GM12878 (cell line): ENCODE measurements around the gene ATP5F1D. TPM values are rescaled to one million over a fixed set of nuclear protein-coding genes. Genes with fewer than 3 reads are reported as not detected.

Experiments
- ATAC-seq: fragments of 200-7000 bp; cut with Tn5 transposase; 3 replicates; pipeline ENCODE4 v1.9.1; 2020; ENCODE audit warnings: mild to moderate bottlenecking, moderate library complexity
- BruUV-seq: library from RNA; stranded (reverse); fragments of 400-500 nt; replicated peaks from 2 replicates; lab custom pipeline; 2021; lab: Mats Ljungman, UMichigan
- CTCF ChIA-PET: fragments of 300-600 bp; sonication (Branson Sonifier 250); formaldehyde crosslinking; extraction: SDS; loops from one replicate; lab custom pipeline; 2021; ENCODE audit warnings: inconsistent platforms; lab: Yijun Ruan, JAX
- POLR2A ChIA-PET: fragments of 350-600 bp; formaldehyde crosslinking; extraction: SDS; loops from one replicate; lab custom pipeline; 2021; ENCODE audit warnings: inconsistent platforms; lab: Charles Lee
- RAD21 ChIA-PET: fragments of 300-600 bp; sonication (Branson Sonifier 250); formaldehyde crosslinking; loops from one replicate; lab custom pipeline; 2023; ENCODE audit warnings: antibody characterized with exemption; ENCODE audit not compliant: unreplicated experiment; lab: Charles Lee
- SMC1A ChIA-PET: fragments of 300-600 bp; sonication (Branson Sonifier 250); formaldehyde crosslinking; loops from one replicate; lab custom pipeline; 2023; ENCODE audit not compliant: unreplicated experiment, uncharacterized antibody; lab: Charles Lee
- DNase-seq: peaks from one replicate; pipeline ENCODE4 v3.0.0-alpha.2; 2011; ENCODE audit warnings: low read depth, low spot score
- FAIRE-seq: peaks from 3 replicates; lab custom pipeline; 2011; peaks lifted over from hg19 to GRCh38; lab: Jason Lieb, UNC
- H2AFZ ChIP-seq: 2 replicates; pipeline ENCODE4 v1.6.0; 2011; ENCODE audit warnings: low read depth, low read length, control low read depth; ENCODE audit not compliant: control insufficient read depth
- H3K27ac ChIP-seq: 2 replicates; pipeline ENCODE4 v1.5.1; 2011; ENCODE audit warnings: control low read depth; ENCODE audit not compliant: control insufficient read depth, insufficient read depth
- H3K27me3 ChIP-seq, 2 experiments: replicated peaks in 1 of 2; 2 replicates each; pipeline versions ENCODE4 v1.6.0 to v1.6.1; 2011; ENCODE audit warnings: low read length in 1 of 2; ENCODE audit not compliant: control insufficient read depth in 2 of 2, insufficient read depth in 2 of 2
- H3K36me3 ChIP-seq, 2 experiments: 2 replicates each; pipeline ENCODE4 v1.5.1; 2011; ENCODE audit warnings: low read length in 1 of 2; ENCODE audit not compliant: control insufficient read depth in 2 of 2, insufficient read depth in 2 of 2
- H3K4me1 ChIP-seq: 2 replicates; pipeline ENCODE4 v1.6.1; 2011; ENCODE audit warnings: mild to moderate bottlenecking, low read length, moderate library complexity, mixed read lengths; ENCODE audit not compliant: control insufficient read depth, insufficient read depth
- H3K4me2 ChIP-seq: 2 replicates; pipeline ENCODE4 v1.6.0; 2011; ENCODE audit warnings: control low read depth; ENCODE audit not compliant: control insufficient read depth, insufficient read depth
- H3K4me3 ChIP-seq: fragments of 200-600 bp; sonication (generic); 2 replicates; pipeline ENCODE4 v1.5.1; 2016
- H3K79me2 ChIP-seq: 2 replicates; pipeline ENCODE4 v1.6.0; 2011; ENCODE audit warnings: low read length; ENCODE audit not compliant: control insufficient read depth, insufficient read depth
- H3K9ac ChIP-seq: 2 replicates; pipeline ENCODE4 v1.8.0; 2011; ENCODE audit warnings: low read length, control low read depth, mixed read lengths; ENCODE audit not compliant: control insufficient read depth, insufficient read depth
- H3K9me3 ChIP-seq: replicated peaks from 3 replicates; pipeline ENCODE4 v1.5.1; 2011; ENCODE audit warnings: mild to moderate bottlenecking, low read length; ENCODE audit not compliant: control insufficient read depth, insufficient read depth
- H4K20me1 ChIP-seq: 2 replicates; pipeline ENCODE4 v1.6.0; 2011; ENCODE audit not compliant: control insufficient read depth, insufficient read depth
- FOXK2 ChIP-seq: fragments of 450-650 bp; IDR thresholded peaks from 2 replicates; pipeline ENCODE4 v1.6.1; 2017; ENCODE audit warnings: mild to moderate bottlenecking, moderate library complexity
- FOXM1 ChIP-seq: IDR thresholded peaks from 2 replicates; pipeline ENCODE4 v1.6.1; 2012; ENCODE audit warnings: low read depth, mild to moderate bottlenecking, inconsistent platforms, low read length, moderate library complexity
- HSF1 ChIP-seq: fragments of 150-350 bp; IDR thresholded peaks from 2 replicates; pipeline ENCODE4 v1.6.1; 2014; ENCODE audit warnings: mild to moderate bottlenecking, low read depth, low read length
- MTA3 ChIP-seq: IDR thresholded peaks from 2 replicates; pipeline ENCODE4 v1.6.1; 2012; ENCODE audit warnings: low read length, inconsistent platforms, borderline replicate concordance
- NFYA ChIP-seq: IDR thresholded peaks from 2 replicates; pipeline ENCODE4 v1.6.1; 2011; ENCODE audit warnings: low read depth, mild to moderate bottlenecking, low read length, improper control_type of control experiment, borderline replicate concordance
- NR2C1 ChIP-seq: fragments of 450-650 bp; IDR thresholded peaks from 2 replicates; pipeline ENCODE4 v1.6.1; 2017; ENCODE audit warnings: antibody characterized with exemption, mild to moderate bottlenecking, moderate library complexity
- PAX5 ChIP-seq: IDR thresholded peaks from 2 replicates; pipeline ENCODE4 v1.6.1; 2011; ENCODE audit warnings: low read depth, low read length, borderline replicate concordance
- POLR2A ChIP-seq: IDR thresholded peaks from 2 replicates; pipeline ENCODE4 v1.6.1; 2011; ENCODE audit warnings: low read depth, mild to moderate bottlenecking, low read length
- RBBP5 ChIP-seq: fragments of 200-600 bp; sonication (generic); conservative IDR thresholded peaks from 2 replicates; pipeline ENCODE4 v1.6.1; 2016
- ZNF592 ChIP-seq: fragments of 450-650 bp; IDR thresholded peaks from 2 replicates; pipeline ENCODE4 v1.6.1; 2017; ENCODE audit warnings: mild to moderate bottlenecking, moderate library complexity
- ZZZ3 ChIP-seq: IDR thresholded peaks from 2 replicates; pipeline ENCODE4 v1.6.1; 2011; ENCODE audit warnings: low read depth; ENCODE audit not compliant: control insufficient read depth, insufficient read length
- WGBS: methylation state at CpG from one replicate; pipeline ENCODE4 v1.1.6; 2016; ENCODE audit warnings: low lambda C conversion rate; ENCODE audit not compliant: insufficient replicate concordance, insufficient coverage; ENCODE audit errors: missing lambda C conversion rate; 5-methylcytosine and 5-hydroxymethylcytosine counted together
- in situ Hi-C: fragments of 300-500 bp; cut with MboI; formaldehyde crosslinking; loops from 9 replicates; pipeline ENCODE4 v1.14.3; 2018; ENCODE audit warnings: mixed read lengths
- intact Hi-C: fragments of 100-400 bp; cut with micrococcal nuclease; formaldehyde crosslinking; loops from one replicate; pipeline ENCODE4 v1.14.2; 2022; ENCODE audit not compliant: unreplicated experiment
- polyA plus RNA-seq, 11 experiments: library from polyadenylated mRNA; depleted of rRNA in 4 of 11; unstranded in 6 of 11; stranded (reverse) in 5 of 11; fragments of >200 nt; fragmentation: Nextera tagmentation in 4 of 11; fragmentation: Illumina TruSeq in 1 of 11; extraction: Ambion mirVana in 4 of 11; extraction: Trizol in 1 of 11; gene quantifications; 1 replicate in 1 of 11; 2 replicates in 10 of 11; pipeline versions ENCODE4 v1.2.1 to v1.2.3, GENCODE V29; 2011 to 2016; ENCODE audit warnings: inconsistent platforms in 2 of 11, missing spikeins in 2 of 11, low read depth in 1 of 11
- total RNA-seq, 4 experiments: library from RNA; depleted of rRNA in 3 of 4; stranded (reverse); fragments of >200 nt in 3 of 4; fragmentation: Illumina TruSeq in 1 of 4; extraction: Trizol in 1 of 4; gene quantifications; 2 replicates each; pipeline versions ENCODE4 v1.2.1 to v1.2.3, GENCODE V29; 2013 to 2021

ATP5F1D gene
- total and polyA plus RNA-seq, 10 of the 15 experiments (the other 5 are each of a cell fraction or from before 2014, with no cell fraction given), result 7.2 to 357 (median 49.5) TPM

- TF ChIP-seq ZNF592, result no peak
- no peak for TF ChIP-seq FOXK2
- TF ChIP-seq ZZZ3, result no peak
Observed at GRCh38 chr19:1218751-1219567, 22.6 kb upstream of the ATP5F1D start (continued).

GRCh38 chr19:1219786-1220476 lies 21.6 kb upstream of the ATP5F1D start:
- Histone ChIP-seq H3K27ac (no peak overlapping the region), H4K20me1 (no peaks in the 10 kb centered on the region), H3K9me3 (no peaks in the 10 kb centered on the region), H3K4me1 (no peaks in the 10 kb centered on the region), H3K4me3 (no peak overlapping the region), H3K79me2 (peaks cover 14% of the 10 kb centered on the region), H3K27me3 (no peaks in the 10 kb centered on the region), H2AFZ (no peak overlapping the region), H3K9ac (no peak overlapping the region), H3K4me2 (no peak overlapping the region), H3K36me3 (peaks cover 7 to 23% of the 10 kb centered on the region in 2 experiments; a peak in 3 of 4 replicates)
- no peak for FAIRE-seq
- no peak for DNase-seq
- ChIA-PET POLR2A (no interaction called here), RAD21 (no interaction called here), CTCF (interaction anchor here (1.4 kb wide), 1 partner anchor 24 kb away, joined by 6 read pairs; no protein-coding TSS in a partner anchor), SMC1A (no interaction called here)
- TF ChIP-seq HSF1 (no peak), NFYA (no peak), POLR2A (0 out of 2 replicates have a peak, but pooled peaks have one; percentile 11), NR2C1 (no peak), PAX5 (no peak), MTA3 (no peak), RBBP5 (no peak), FOXM1 (no peak)
- ATAC-seq, result no peak
- in situ Hi-C loops (no loop called here), intact Hi-C loops (no loop called here)
- 97% methylated on average over 19 of the region's 19 CpGs for WGBS
- no TSS peak for BruUV-seq
